Measurements from ENCODE around the gene CASP9. TPM values are rescaled to one million over a fixed set of nuclear protein-coding genes. Genes with fewer than 3 reads are reported as not detected.

The CASP9 gene
- total RNA-seq (2014; rRNA removed), result 8.0 and 14.0 TPM in 2 replicates
- Bru-seq, nascent RNA, result percentile 54 among the genes with signal in this experiment
- BruChase-seq, experiment 1, labeled RNA remaining after a 6-hour chase, result percentile 55 among the genes with signal in this experiment
- BruChase-seq, experiment 2, labeled RNA remaining after a 2-hour chase, result percentile 53 among the genes with signal in this experiment
- long read RNA-seq, transcript CASP9-201 (9 exons, 2,019 nt), result major isoform, 18 of 34 reads
- long read RNA-seq, partial matches to known transcripts, result 2 of 34 reads
- long read RNA-seq, other reads (novel, unspliced or antisense), result 12 of 34 reads

DNA sequence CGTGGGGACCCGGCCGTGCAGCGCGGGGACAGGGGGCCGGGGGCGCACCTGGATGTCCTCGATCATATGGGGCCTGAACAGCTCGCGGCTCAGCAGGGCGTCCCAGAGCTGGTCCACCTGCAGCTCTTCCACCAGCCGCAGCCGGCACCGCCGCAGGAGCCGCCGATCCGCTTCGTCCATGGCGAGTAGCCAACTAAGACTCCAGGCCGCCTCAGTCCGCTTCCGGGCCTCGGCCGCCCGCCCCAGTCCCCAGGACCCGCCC lies at the start of gene CASP9:
TSS of gene CASP9 (minus strand) at position 195 of the 262 bp plus-strand sequence. CDS start at position 180, 15 bp downstream.
- Histone ChIP-seq H3K4me1 (ENCODE audit: insufficient read depth, low read length) (peaks cover 25% of the 10 kb centered on the region), H3K4me2 (ENCODE audit: low read length) (peak within 1 kb of the TSS; percentile 96), H3K27ac (ENCODE audit: low read length) (peak within 1 kb of the TSS; percentile 91), H3K27me3 (ENCODE audit: low read length) (no peaks in the 10 kb centered on the region), H2AFZ (ENCODE audit: low read length) (peak within 1 kb of the TSS; percentile 90), H3K36me3 (ENCODE audit: low read depth, low read length) (no peaks in the 10 kb centered on the region), H4K20me1 (ENCODE audit: low read length) (no peaks in the 10 kb centered on the region), H3F3A (ENCODE audit: low read length, unreplicated experiment) (no peaks in the 10 kb centered on the region), H3K9me2 (replicated peaks; ENCODE audit: low read length) (no peaks in the 10 kb centered on the region), H3K9ac (ENCODE audit: low read length) (peak within 1 kb of the TSS; percentile 84), H3K9me3 (ENCODE audit: low read length) (no peaks in the 10 kb centered on the region), H3K4me3 (ENCODE audit: low read length) (peak within 1 kb of the TSS; percentile 92), H3K79me2 (ENCODE audit: low read length) (peaks cover 34% of the 10 kb centered on the region)
- POLR2A ChIA-PET (ENCODE audit: unreplicated experiment), result interaction anchor here (0.6 kb wide), 2 partner anchors 9 to 439 kb away, joined by 3 to 6 read pairs; no protein-coding TSS in a partner anchor
- peak; percentile 16 for ATAC-seq
- TF ChIP-seq, protein P1, sequence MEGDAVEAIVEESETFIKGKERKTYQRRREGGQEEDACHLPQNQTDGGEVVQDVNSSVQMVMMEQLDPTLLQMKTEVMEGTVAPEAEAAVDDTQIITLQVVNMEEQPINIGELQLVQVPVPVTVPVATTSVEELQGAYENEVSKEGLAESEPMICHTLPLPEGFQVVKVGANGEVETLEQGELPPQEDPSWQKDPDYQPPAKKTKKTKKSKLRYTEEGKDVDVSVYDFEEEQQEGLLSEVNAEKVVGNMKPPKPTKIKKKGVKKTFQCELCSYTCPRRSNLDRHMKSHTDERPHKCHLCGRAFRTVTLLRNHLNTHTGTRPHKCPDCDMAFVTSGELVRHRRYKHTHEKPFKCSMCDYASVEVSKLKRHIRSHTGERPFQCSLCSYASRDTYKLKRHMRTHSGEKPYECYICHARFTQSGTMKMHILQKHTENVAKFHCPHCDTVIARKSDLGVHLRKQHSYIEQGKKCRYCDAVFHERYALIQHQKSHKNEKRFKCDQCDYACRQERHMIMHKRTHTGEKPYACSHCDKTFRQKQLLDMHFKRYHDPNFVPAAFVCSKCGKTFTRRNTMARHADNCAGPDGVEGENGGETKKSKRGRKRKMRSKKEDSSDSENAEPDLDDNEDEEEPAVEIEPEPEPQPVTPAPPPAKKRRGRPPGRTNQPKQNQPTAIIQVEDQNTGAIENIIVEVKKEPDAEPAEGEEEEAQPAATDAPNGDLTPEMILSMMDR (conservative IDR thresholded peaks at IDR 0.05; ENCODE audit: low read depth, low read length), result no peak
- no peak for TF ChIP-seq EZH2 (IDR thresholded peaks at IDR 0.05; ENCODE audit: low read length, unreplicated experiment)
- TF ChIP-seq EZH2phosphoT487 (IDR thresholded peaks at IDR 0.05; ENCODE audit: borderline replicate concordance, low read length), result no peak
- DNase-seq, result no peak
- no TSS peak for BruUV-seq (replicated peaks)
- intact Hi-C loops (cut with micrococcal nuclease), result loop anchor here (1.0 kb wide), 1 partner anchor 23 kb away; no protein-coding TSS in a partner anchor
- CTCF ChIA-PET, result no interaction called here

DNA sequence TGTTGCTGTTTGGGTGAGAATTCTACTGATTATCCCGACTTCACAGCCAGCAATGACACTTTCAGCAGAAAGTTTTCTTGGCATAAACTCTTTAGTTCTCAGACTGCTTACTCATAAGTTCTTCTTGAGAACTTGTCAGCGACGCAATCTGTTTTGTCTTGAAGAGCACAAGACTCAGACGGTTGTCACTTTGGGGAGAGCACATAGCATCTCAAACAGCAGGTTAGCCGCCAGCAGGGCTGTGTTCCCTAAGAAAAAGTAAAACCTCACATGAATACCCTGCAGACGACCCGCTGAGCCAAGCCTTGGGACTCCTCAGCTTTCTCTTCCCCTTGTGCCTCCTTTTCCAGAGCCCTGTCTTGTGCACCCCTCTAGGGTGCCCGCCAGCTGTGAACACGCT lies 49.5 kb upstream of the CASP9 start:
- Histone ChIP-seq H2AFZ (ENCODE audit: low read length) (no peak overlapping the region), H4K20me1 (ENCODE audit: low read length) (no peaks in the 10 kb centered on the region), H3K9me2 (replicated peaks; ENCODE audit: low read length) (no peaks in the 10 kb centered on the region), H3K4me1 (ENCODE audit: insufficient read depth, low read length) (no peaks in the 10 kb centered on the region), H3K9me3 (ENCODE audit: low read length) (no peaks in the 10 kb centered on the region), H3K27ac (ENCODE audit: low read length) (no peak overlapping the region), H3K9ac (ENCODE audit: low read length) (no peak overlapping the region), H3K4me3 (ENCODE audit: low read length) (no peak overlapping the region), H3F3A (ENCODE audit: low read length, unreplicated experiment) (no peaks in the 10 kb centered on the region), H3K36me3 (ENCODE audit: low read depth, low read length) (peaks cover 8% of the 10 kb centered on the region), H3K4me2 (ENCODE audit: low read length) (no peak overlapping the region), H3K27me3 (ENCODE audit: low read length) (no peaks in the 10 kb centered on the region), H3K79me2 (ENCODE audit: low read length) (no peaks in the 10 kb centered on the region)
- ChIA-PET CTCF (no interaction called here), POLR2A (ENCODE audit: unreplicated experiment) (no interaction called here)
- intact Hi-C loops (cut with micrococcal nuclease), result no loop called here
- ATAC-seq (no peak), DNase-seq (no peak)
- no TSS peak for BruUV-seq (replicated peaks)
- TF ChIP-seq, protein P1 (conservative IDR thresholded peaks at IDR 0.05; ENCODE audit: low read depth, low read length), result no peak
- no peak for TF ChIP-seq EZH2phosphoT487 (IDR thresholded peaks at IDR 0.05; ENCODE audit: borderline replicate concordance, low read length)
- no peak for TF ChIP-seq EZH2 (IDR thresholded peaks at IDR 0.05; ENCODE audit: low read length, unreplicated experiment)

DNA sequence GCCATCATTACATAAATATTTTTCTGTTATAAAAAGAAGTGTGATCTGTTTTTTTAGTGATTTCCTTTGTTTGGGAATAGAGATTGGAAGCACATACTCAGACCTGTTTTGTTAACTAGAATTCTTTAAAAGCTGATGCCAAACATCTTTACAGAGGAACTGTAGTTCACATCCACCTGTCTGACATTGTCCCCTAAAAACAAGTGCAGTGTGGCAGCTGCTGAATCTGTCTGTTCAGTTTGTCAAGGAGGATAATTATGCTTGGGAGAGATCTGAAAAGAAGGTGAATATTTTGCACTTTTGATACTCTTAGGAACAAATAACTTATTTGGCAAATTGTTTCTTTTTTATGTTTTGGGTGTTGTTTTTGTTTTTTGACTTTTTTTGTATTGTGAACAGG lies 47.3 kb upstream of the CASP9 start:
- ChIA-PET POLR2A (ENCODE audit: unreplicated experiment) (no interaction called here), CTCF (no interaction called here)
- Histone ChIP-seq H3K9ac (ENCODE audit: low read length) (no peak overlapping the region), H4K20me1 (ENCODE audit: low read length) (no peaks in the 10 kb centered on the region), H3K27ac (ENCODE audit: low read length) (no peak overlapping the region), H3K9me2 (replicated peaks; ENCODE audit: low read length) (no peaks in the 10 kb centered on the region), H3K36me3 (ENCODE audit: low read depth, low read length) (peaks cover 22% of the 10 kb centered on the region), H3K4me2 (ENCODE audit: low read length) (no peak overlapping the region), H3K27me3 (ENCODE audit: low read length) (no peaks in the 10 kb centered on the region), H2AFZ (ENCODE audit: low read length) (no peak overlapping the region), H3K4me1 (ENCODE audit: insufficient read depth, low read length) (no peaks in the 10 kb centered on the region), H3F3A (ENCODE audit: low read length, unreplicated experiment) (no peaks in the 10 kb centered on the region), H3K79me2 (ENCODE audit: low read length) (no peaks in the 10 kb centered on the region), H3K9me3 (ENCODE audit: low read length) (no peaks in the 10 kb centered on the region), H3K4me3 (ENCODE audit: low read length) (no peak overlapping the region)
- TF ChIP-seq, protein P1 (conservative IDR thresholded peaks at IDR 0.05; ENCODE audit: low read depth, low read length), result no peak
- TF ChIP-seq EZH2 (IDR thresholded peaks at IDR 0.05; ENCODE audit: low read length, unreplicated experiment) (no peak), EZH2phosphoT487 (IDR thresholded peaks at IDR 0.05; ENCODE audit: borderline replicate concordance, low read length) (no peak)
- ATAC-seq (no peak), DNase-seq (no peak)
- BruUV-seq (replicated peaks), result no TSS peak
- intact Hi-C loops (cut with micrococcal nuclease), result no loop called here
